OCI-LY1 (cell line): ENCODE results near the gene NPAS1.

Experiments
- EZH2 ChIP-seq: fragments of 200-600 bp; sonication (generic), shearing (Covaris generic); IDR thresholded peaks from 2 replicates; pipeline ENCODE4 v1.8.0; 2017; ENCODE audit warnings: borderline replicate concordance, mixed run types, mild to moderate bottlenecking, antibody characterized with exemption, low read length, moderate library complexity, mixed read lengths
- TF ChIP-seq, protein P1 (sequence below): fragments of 200-600 bp; sonication (generic), shearing (Covaris generic); IDR thresholded peaks from 2 replicates; pipeline ENCODE4 v1.5.1; 2017; ENCODE audit warnings: mild to moderate bottlenecking, antibody characterized with exemption, low read length, moderate library complexity, mixed read lengths

DNA sequence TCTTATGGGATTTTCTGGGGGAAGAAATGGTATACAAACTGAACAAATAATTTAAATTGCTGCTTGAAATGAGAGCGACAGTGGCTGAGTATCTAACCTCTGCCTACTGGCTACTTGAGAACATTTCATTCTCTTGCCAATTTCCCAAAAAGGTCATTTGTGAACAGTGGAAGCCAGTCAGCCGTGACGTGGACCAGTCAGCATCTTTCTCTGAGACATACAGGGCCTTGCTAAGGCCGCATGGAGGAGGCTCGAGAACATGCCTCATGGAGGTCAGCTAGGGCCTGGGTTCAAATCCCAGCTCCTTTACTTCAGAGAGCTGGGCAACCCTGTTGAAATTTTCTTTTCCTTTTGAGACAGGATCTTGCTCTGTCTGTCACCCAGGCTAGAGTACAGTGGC lies 73.6 kb downstream of the NPAS1 start:
- TF ChIP-seq, protein P1, sequence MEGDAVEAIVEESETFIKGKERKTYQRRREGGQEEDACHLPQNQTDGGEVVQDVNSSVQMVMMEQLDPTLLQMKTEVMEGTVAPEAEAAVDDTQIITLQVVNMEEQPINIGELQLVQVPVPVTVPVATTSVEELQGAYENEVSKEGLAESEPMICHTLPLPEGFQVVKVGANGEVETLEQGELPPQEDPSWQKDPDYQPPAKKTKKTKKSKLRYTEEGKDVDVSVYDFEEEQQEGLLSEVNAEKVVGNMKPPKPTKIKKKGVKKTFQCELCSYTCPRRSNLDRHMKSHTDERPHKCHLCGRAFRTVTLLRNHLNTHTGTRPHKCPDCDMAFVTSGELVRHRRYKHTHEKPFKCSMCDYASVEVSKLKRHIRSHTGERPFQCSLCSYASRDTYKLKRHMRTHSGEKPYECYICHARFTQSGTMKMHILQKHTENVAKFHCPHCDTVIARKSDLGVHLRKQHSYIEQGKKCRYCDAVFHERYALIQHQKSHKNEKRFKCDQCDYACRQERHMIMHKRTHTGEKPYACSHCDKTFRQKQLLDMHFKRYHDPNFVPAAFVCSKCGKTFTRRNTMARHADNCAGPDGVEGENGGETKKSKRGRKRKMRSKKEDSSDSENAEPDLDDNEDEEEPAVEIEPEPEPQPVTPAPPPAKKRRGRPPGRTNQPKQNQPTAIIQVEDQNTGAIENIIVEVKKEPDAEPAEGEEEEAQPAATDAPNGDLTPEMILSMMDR, result no peak
- TF ChIP-seq EZH2, result no peak
